GM18873 (cell line): ENCODE measurements around the gene AANAT.

Experiments used
- ATAC-seq: cut with Tn5 transposase; IDR thresholded peaks from one replicate; pipeline ENCODE4 v1.9.1; 2021; ENCODE audit warnings: mild to moderate bottlenecking, moderate library complexity, moderate number of reproducible peaks; ENCODE audit not compliant: unreplicated experiment, low FRiP score

Gene AANAT

GRCh38 chr17:76467366-76467765 lies at the start of gene AANAT:
AANAT (plus strand) TSS chr17:76467603; CDS start chr17:76468747, 1,144 bp downstream.
- ATAC-seq: no peak

GRCh38 chr17:76419576-76420260 lies 47.7 kb upstream of the AANAT start:
- ATAC-seq: no peak

GRCh38 chr17:76420356-76421043 lies 46.9 kb upstream of the AANAT start:
- ATAC-seq: no peak

- ATAC-seq: no peak
These were observed 46.4 kb upstream of the AANAT start for GRCh38 chr17:76421044-76421407.

- no peak for ATAC-seq
These were observed 45.0 kb upstream of the AANAT start for GRCh38 chr17:76422406-76422805.

- no peak for ATAC-seq
These were observed 44.5 kb upstream of the AANAT start for GRCh38 chr17:76422860-76423259.

- no peak for ATAC-seq
These were observed 40.5 kb upstream of the AANAT start for GRCh38 chr17:76426853-76427252.

- no peak for ATAC-seq
These were observed 39.7 kb upstream of the AANAT start for GRCh38 chr17:76427501-76428231.

- ATAC-seq: no peak
These were observed 38.9 kb upstream of the AANAT start for GRCh38 chr17:76428511-76428910.

- no peak for ATAC-seq
These were observed 35.9 kb upstream of the AANAT start for GRCh38 chr17:76431509-76431908.

GRCh38 chr17:76432004-76432403 lies 35.4 kb upstream of the AANAT start:
- ATAC-seq: no peak

GRCh38 chr17:76432712-76433336 lies 34.6 kb upstream of the AANAT start:
- no peak for ATAC-seq

- no peak for ATAC-seq
These were observed 33.7 kb upstream of the AANAT start for GRCh38 chr17:76433693-76434092.

GRCh38 chr17:76434870-76435269 lies 32.5 kb upstream of the AANAT start:
- ATAC-seq: no peak

GRCh38 chr17:76435751-76436150 lies 31.7 kb upstream of the AANAT start:
- no peak for ATAC-seq

- no peak for ATAC-seq
These were observed 29.7 kb upstream of the AANAT start for GRCh38 chr17:76437467-76438402.

- no peak for ATAC-seq
These were observed 28.5 kb upstream of the AANAT start for GRCh38 chr17:76438906-76439305.

- no peak for ATAC-seq
These were observed 28.0 kb upstream of the AANAT start for GRCh38 chr17:76439314-76439928.

GRCh38 chr17:76440751-76441362 lies 26.5 kb upstream of the AANAT start:
- no peak for ATAC-seq
